HG03280 (cell line): ENCODE measurements around the gene ETHE1.

Experiments used
- ATAC-seq: cut with Tn5 transposase; IDR thresholded peaks from one replicate; pipeline ENCODE4 v1.9.1; 2021; ENCODE audit warnings: mild to moderate bottlenecking, moderate library complexity; ENCODE audit not compliant: unreplicated experiment

ETHE1 gene

DNA sequence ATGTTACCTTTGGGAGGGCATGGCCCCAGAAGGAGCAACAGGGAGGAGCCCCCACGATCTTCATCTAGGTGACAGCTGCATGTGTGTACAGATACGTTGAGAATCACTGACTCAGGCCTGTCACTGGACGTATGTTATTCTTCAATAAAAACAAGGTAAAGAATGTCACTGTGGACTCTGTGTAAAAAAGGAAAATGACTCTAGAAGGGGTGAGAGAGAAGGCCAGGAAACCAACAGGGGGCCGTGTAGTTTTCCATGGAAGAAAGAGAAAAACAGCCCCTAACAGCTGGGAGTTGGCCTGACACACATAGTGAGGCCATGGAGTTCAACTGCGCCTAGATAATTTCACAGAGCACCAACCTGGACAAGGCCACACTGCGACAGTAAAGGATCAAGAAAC, 59.7 kb downstream of the ETHE1 start:
- no peak for ATAC-seq

DNA sequence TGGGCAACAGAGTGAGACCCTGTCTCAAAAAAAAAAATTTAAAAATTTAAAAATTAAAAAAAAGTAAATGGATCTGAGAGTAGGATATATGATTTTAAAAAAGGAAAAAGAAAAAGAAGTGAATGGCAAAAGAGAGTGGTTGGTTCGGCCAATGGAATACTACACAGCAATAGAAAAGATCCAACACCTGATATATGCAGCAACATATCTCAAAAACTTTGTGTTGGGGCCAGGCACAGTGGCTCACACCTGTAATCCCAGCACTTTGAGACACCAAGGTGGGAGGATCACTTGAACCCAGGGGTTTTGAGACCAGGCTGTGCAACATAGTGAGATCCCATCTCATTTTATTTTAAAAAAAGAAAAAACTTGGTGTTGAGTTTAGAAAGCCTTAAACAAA, 60.2 kb downstream of the ETHE1 start:
- ATAC-seq: no peak

DNA sequence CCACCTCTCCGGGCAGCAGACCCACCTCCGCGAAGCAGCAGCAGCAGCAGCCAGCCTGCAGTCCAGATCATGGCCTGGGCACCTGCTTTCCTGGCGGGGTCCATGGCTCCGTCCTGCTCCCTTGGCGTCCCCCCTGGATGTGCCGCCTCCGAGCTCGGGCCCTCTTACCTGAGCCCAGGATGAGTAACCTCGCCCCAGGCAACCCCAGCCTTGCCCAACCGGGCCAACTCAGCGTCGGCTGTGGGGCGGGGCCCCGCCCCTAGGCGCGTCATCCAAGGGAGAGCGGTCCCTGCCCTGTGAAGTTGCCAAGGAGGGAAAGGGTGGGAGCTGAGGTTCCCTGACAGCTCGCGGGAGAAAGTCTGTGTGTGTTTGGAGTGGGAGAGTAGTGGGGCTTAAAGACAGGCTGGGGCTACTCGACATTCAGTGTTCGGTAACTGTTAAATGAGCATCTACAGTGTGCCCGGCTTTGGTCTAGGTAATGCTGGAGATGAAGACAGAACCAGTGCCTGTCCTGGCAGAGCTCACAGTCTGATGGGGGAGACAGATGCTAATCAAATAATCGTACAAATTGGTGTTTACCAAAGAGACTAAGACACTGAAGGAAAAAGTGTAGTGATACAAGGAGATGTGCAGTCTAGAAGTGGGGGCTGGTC, 61.4 kb downstream of the ETHE1 start, which contains the start of gene LYPD3:
Gene LYPD3 (minus strand): TSS at position 141 of the 653 bp plus-strand sequence. CDS start 37 bp downstream, at position 104.
- ATAC-seq: no peak

DNA sequence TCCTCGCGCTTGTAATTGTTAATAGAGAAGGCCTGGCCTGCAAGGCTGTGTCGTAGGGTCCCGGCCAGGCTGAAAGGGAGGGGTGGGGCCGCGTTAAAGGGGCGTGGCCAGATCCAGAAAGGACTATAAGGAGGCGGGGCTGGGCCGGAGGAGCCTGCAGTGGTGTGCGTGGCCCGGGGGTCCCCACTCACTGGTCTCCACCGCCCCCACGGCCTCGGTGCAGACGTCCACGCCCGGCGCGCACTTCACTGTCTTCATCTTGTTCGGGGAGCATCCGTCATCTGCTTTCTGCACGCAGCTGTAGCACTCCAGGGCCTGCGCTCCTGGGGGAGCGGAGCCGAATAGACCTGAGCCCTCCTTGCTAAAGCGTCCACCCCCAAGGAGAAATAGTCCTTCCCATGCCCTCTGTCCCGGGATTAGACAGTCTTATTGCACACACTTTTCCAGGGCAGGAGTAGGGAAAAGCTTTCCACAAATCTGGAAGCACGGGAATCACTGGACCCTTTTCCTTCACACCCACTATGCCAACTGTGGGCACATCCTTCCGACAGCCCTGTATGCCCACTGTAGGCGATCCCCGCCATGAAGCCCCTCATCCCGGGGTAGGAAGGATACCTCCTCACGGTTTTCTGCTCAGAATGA, 62.7 kb downstream of the ETHE1 start:
- no peak for ATAC-seq

DNA sequence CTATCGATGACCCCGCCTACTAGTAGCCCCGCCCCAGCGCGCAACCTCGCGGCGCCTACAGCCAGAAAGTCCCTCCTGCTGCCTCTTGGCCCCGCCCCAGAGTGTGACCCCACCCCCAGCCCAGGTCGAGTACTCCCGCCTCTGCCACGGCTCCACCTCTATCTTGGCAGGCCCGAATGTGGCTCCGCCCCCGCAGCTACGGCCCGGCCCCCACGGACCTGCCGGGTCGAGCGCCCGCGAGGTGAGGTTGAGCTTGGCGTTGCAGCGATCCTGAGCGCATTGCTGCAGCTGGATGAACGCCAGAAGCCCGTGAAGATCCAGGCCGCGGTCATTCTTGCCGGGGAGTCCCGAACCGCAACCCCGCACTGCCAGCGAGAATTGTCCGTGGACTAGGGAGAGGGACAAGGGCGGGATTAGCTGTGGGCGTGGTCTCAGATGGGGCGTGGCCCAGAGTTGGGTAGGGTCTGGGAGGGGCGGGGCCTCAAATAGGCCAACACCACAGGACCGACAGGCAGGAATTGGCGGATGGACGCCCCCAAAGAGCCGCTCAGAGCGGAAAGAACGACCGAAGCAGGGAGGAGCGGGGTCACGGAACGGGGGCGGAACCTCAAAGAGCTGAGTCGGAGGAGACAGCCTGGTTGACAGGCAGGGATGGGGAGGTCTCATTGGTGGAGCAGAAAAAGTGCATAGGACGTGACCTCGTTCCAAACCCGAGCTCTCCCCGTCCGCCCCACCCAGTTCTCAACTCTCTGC, 63.4 kb downstream of the ETHE1 start:
- ATAC-seq: peak; percentile 89

DNA sequence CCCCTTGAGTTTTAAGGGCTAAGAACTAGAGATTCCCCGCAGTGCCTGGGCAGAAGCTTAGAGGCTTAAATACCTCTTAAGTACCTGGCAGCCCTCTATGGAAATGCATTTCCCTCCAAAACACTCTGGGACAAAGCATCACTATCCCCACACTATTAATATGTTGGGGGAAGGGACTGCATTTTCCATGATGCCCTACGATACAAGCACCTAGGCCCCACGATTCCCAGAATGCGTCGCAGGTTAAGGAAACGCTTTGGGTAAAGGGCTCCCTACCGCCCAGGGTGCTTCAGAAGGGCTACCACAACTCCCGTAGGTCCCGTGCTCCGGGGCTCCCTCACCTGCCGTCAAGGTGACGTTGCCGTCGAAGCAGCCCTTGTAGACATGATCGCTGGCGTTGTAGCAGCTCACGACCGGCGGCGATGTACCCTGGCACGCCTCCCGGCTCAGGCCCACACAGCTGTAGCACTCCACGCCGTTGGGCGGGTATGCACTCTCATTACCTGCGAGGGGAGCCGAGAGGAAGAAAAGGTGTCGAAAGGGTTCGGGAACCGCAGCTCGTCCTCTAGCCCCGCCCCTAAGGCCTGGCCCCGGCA, 64.1 kb downstream of the ETHE1 start:
- no peak for ATAC-seq

DNA sequence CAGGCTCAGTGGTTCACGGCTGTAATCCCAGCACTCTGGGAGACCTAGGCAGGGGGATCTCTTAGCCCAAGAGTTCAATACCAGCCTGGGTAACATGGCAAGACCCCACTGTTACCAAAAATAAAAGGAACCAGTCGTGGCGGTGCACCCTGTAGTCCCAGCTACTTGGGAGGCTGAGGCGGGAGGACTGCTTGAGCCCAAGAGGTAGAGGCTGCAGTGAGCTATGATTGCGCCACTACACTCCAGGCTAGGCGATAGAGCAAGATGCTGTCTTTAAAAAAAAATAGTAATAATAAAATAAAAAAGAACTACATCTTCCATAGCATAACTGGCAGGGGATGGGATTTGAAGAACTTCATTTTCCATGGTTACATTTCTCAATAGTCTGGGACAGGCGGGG, 64.6 kb downstream of the ETHE1 start:
- no peak for ATAC-seq

DNA sequence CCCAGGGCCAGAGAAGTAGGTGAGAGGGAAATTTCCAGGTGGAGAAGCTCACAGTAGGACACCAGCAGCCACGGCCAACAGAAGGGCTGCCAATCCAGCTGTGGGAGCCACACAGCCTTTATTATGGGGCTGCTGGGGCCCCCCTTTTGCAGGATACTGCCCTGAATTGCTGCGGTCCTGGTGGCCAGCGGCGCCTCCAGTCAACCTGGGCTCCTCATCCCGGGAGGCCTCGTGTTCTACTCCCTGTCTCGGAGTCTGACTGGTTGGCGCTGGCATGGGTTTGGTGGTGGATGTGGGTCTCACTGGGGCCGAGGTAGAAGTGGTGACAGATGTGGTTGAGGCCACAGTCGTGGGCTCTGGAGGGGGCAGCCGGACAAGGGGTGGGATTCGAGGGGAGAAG, 65.7 kb downstream of the ETHE1 start:
- ATAC-seq: no peak

DNA sequence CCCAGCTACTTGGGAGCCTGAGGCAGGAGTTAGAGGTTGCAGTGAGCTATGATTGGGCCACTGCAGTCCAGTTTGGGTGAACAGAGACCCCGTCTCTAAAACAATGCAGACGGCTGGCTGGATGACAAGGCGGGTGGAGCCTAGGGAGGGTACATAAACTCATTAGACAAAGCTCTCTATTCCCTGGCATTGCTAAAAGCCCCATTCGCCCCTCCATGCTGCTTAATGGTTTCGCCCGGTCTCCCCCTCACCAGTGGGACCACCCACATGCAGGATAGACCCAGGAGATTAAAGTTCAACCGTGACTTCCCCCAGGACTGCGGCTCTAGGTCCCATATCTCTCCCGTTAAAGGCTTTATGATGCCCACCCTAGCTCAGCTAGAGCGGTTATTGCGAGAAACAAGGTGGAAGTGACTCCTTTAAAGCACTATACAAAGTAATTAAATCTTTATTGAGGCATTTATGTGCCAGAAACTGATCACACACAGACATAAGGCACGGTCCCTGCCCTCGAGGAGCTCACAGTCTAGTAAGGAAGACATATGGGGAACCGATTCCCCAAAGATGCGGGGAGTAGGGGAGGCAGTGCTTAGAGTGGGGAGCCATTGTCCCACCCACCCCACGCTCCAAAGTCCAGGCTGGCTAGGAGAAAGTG, 66.5 kb downstream of the ETHE1 start:
- ATAC-seq: no peak

DNA sequence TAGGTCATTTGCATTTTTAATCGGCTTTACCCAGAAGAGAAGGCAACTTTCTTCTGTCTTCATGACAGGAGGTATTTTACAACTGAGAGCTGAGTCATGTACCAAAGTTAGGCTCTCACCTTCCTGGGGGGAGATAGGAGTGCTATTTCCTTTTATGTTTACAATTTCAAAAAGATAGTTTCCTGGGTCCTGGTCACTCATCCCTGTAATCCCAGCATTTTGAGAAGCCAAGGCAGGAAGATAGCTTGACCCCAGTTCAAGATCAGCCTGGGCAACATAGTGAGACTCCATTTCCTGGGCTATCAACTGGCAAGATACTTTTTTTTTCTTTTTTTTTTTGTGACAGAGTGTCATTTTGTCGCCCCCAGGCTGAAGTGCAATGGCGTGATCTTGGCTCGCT, 69.2 kb downstream of the ETHE1 start:
- no peak for ATAC-seq
